SK-N-SH treated with all-trans-retinoic acid at 6 μM for 48 hours (cell line): ENCODE data around the gene SOX1.

Experiments
- ATAC-seq: fragments of 200-7000 bp; cut with Tn5 transposase; 3 replicates; pipeline ENCODE4 v1.9.1; 2020; ENCODE audit warnings: mild to moderate bottlenecking, moderate library complexity
- ARNTL ChIP-seq: fragments of 450-650 bp; formaldehyde crosslinking; IDR thresholded peaks from 2 replicates; pipeline ENCODE4 v1.5.0; 2020; ENCODE audit warnings: low read depth, mild to moderate bottlenecking, moderate library complexity, borderline replicate concordance
- BACH2 ChIP-seq: fragments of 250-450 bp; sonication (Bioruptor Pico); IDR thresholded peaks from 2 replicates; pipeline ENCODE4 v1.9.0; 2021; ENCODE audit warnings: mild to moderate bottlenecking, borderline replicate concordance
- CREB5 ChIP-seq: fragments of 250-450 bp; sonication (Bioruptor Pico); IDR thresholded peaks from 2 replicates; pipeline ENCODE4 v1.5.1; 2020; ENCODE audit warnings: low read depth, mild to moderate bottlenecking, moderate library complexity
- CSDC2 ChIP-seq: fragments of 250-450 bp; sonication (Bioruptor Pico); IDR thresholded peaks from 2 replicates; pipeline ENCODE4 v1.5.0; 2020; ENCODE audit warnings: mild to moderate bottlenecking, moderate library complexity
- CSRNP3 ChIP-seq: fragments of 250-450 bp; sonication (Bioruptor Pico); IDR thresholded peaks from 2 replicates; pipeline ENCODE4 v1.5.1; 2021; ENCODE audit warnings: mild to moderate bottlenecking, moderate library complexity
- ESRRG ChIP-seq: fragments of 250-450 bp; sonication (Bioruptor Pico); IDR thresholded peaks from 2 replicates; pipeline ENCODE4 v1.6.1; 2021; ENCODE audit warnings: mild to moderate bottlenecking
- ISL1 ChIP-seq: fragments of 250-450 bp; sonication (Bioruptor Pico); IDR thresholded peaks from 2 replicates; pipeline ENCODE4 v2.1.2; 2022; ENCODE audit warnings: mild to moderate bottlenecking, moderate library complexity
- OSR1 ChIP-seq: fragments of 250-450 bp; sonication (Bioruptor Pico); IDR thresholded peaks from 2 replicates; pipeline ENCODE4 v1.8.0; 2022; ENCODE audit warnings: moderate library complexity, mild to moderate bottlenecking, inconsistent platforms
- PATZ1 ChIP-seq: fragments of 250-450 bp; sonication (Bioruptor Pico); IDR thresholded peaks from 2 replicates; pipeline ENCODE4 v1.8.0; 2020; ENCODE audit warnings: mild to moderate bottlenecking, moderate library complexity, borderline replicate concordance
- POU6F1 ChIP-seq: fragments of 250-450 bp; sonication (Bioruptor Pico); IDR thresholded peaks from 2 replicates; pipeline ENCODE4 v1.8.0; 2021; ENCODE audit warnings: low read depth, mild to moderate bottlenecking, moderate library complexity, borderline replicate concordance
- PPARA ChIP-seq: fragments of 250-450 bp; sonication (Bioruptor Pico); IDR thresholded peaks from 2 replicates; pipeline ENCODE4 v1.5.0; 2020; ENCODE audit warnings: mild to moderate bottlenecking, borderline replicate concordance
- RARB ChIP-seq: fragments of 250-450 bp; sonication (Bioruptor Pico); IDR thresholded peaks from 2 replicates; pipeline ENCODE4 v1.8.0; 2021; ENCODE audit warnings: mild to moderate bottlenecking, moderate library complexity
- SNAI2 ChIP-seq: fragments of 250-450 bp; sonication (Bioruptor Pico); IDR thresholded peaks from 2 replicates; pipeline ENCODE4 v1.5.0; 2020; ENCODE audit warnings: mild to moderate bottlenecking, moderate library complexity
- TOX ChIP-seq: fragments of 250-450 bp; sonication (Bioruptor Pico); IDR thresholded peaks from 2 replicates; pipeline ENCODE4 v1.8.0; 2021; ENCODE audit warnings: mild to moderate bottlenecking, moderate library complexity, borderline replicate concordance
- ZC3H10 ChIP-seq: fragments of 250-450 bp; sonication (Bioruptor Pico); IDR thresholded peaks from 2 replicates; pipeline ENCODE4 v1.5.1; 2021; ENCODE audit warnings: mild to moderate bottlenecking, moderate library complexity
- ZFP3 ChIP-seq: fragments of 250-450 bp; sonication (Bioruptor Pico); IDR thresholded peaks from 2 replicates; pipeline ENCODE4 v1.5.0; 2020; ENCODE audit warnings: mild to moderate bottlenecking, moderate library complexity
- ZFP30 ChIP-seq: fragments of 450-650 bp; formaldehyde crosslinking; IDR thresholded peaks from 2 replicates; pipeline ENCODE4 v1.5.0; 2022; ENCODE audit warnings: mild to moderate bottlenecking, moderate library complexity
- ZNF565 ChIP-seq: fragments of 450-650 bp; formaldehyde crosslinking; conservative IDR thresholded peaks from 2 replicates; pipeline ENCODE4 v1.5.0; 2020; ENCODE audit warnings: low read depth, mild to moderate bottlenecking, moderate library complexity
- ZNF70 ChIP-seq: fragments of 450-650 bp; formaldehyde crosslinking; IDR thresholded peaks from 2 replicates; pipeline ENCODE4 v1.5.0; 2020; ENCODE audit warnings: mild to moderate bottlenecking, moderate library complexity
- ZNF8 ChIP-seq: fragments of 450-650 bp; formaldehyde crosslinking; IDR thresholded peaks from 2 replicates; pipeline ENCODE4 v1.5.0; 2020; ENCODE audit warnings: mild to moderate bottlenecking, moderate library complexity

Gene SOX1

GRCh38 chr13:112058519-112058873, 8.5 kb upstream of the SOX1 start:
- TF ChIP-seq ARNTL = no peak
- TF ChIP-seq CSRNP3 = no peak
- TF ChIP-seq RARB (CRISPR knock-in tag) = no peak
- no peak for TF ChIP-seq ZFP3 (CRISPR knock-in tag)
- TF ChIP-seq ESRRG (CRISPR knock-in tag) = no peak
- no peak for TF ChIP-seq TOX (CRISPR knock-in tag)
- TF ChIP-seq ZFP30 (CRISPR knock-in tag) = no peak
- no peak for TF ChIP-seq ISL1
- no peak for ATAC-seq

GRCh38 chr13:112058941-112059340, 8.0 kb upstream of the SOX1 start:
- TF ChIP-seq ZC3H10 (no peak), TOX (CRISPR knock-in tag) (no peak), ESRRG (CRISPR knock-in tag) (no peak), ZNF8 (CRISPR knock-in tag) (no peak), ISL1 (no peak), ZNF70 (CRISPR knock-in tag) (no peak), ZFP3 (CRISPR knock-in tag) (no peak), POU6F1 (CRISPR knock-in tag) (no peak), ARNTL (no peak), BACH2 (CRISPR knock-in tag) (no peak)
- ATAC-seq = no peak

GRCh38 chr13:112059457-112060281, 7.3 kb upstream of the SOX1 start:
- no peak for ATAC-seq
- TF ChIP-seq CSDC2 (CRISPR knock-in tag) = no peak
- no peak for TF ChIP-seq ZNF70 (CRISPR knock-in tag)
- TF ChIP-seq SNAI2 (CRISPR knock-in tag) = no peak
- TF ChIP-seq CREB5 (CRISPR knock-in tag) = no peak
- TF ChIP-seq ZNF565 (CRISPR knock-in tag) = no peak

- TF ChIP-seq SNAI2 (CRISPR knock-in tag) = no peak
- TF ChIP-seq CSDC2 (CRISPR knock-in tag) = no peak
- no peak for TF ChIP-seq ZNF565 (CRISPR knock-in tag)
- TF ChIP-seq ZNF8 (CRISPR knock-in tag) = no peak
- no peak for TF ChIP-seq PPARA (CRISPR knock-in tag)
- TF ChIP-seq PATZ1 = no peak
- no peak for TF ChIP-seq OSR1 (CRISPR knock-in tag)
- ATAC-seq = no peak
Observed at GRCh38 chr13:112060282-112060830, 6.6 kb upstream of the SOX1 start.

- ATAC-seq = no peak
- TF ChIP-seq POU6F1 (CRISPR knock-in tag) (no peak), TOX (CRISPR knock-in tag) (no peak), PATZ1 (no peak), OSR1 (CRISPR knock-in tag) (no peak), ZNF8 (CRISPR knock-in tag) (no peak), ISL1 (no peak)
Observed at GRCh38 chr13:112060899-112061366, 6.0 kb upstream of the SOX1 start.
